Thymus (tissue), 11 donors: ENCODE results near the gene GAB2. TPM values are rescaled to one million over a fixed set of nuclear protein-coding genes. Genes with fewer than 3 reads are reported as not detected.

Source experiments
- DNase-seq, 9 donors: peaks; one replicate each; pipeline ENCODE4 v3.0.0-alpha.2; 2013; ENCODE audit warnings: low spot score in 9 of 9, low read depth in 6 of 9, missing footprints in 1 of 9
- H3K27ac ChIP-seq, 2 donors: one replicate each; pipeline ENCODE4 v1.5.1; 2013; ENCODE audit warnings: control low read depth in 1 of 2, low read depth in 1 of 2, low read length in 1 of 2, mild to moderate bottlenecking in 1 of 2, moderate library complexity in 1 of 2
- H3K27me3 ChIP-seq, 2 donors: one replicate each; pipeline ENCODE4 v1.5.1; 2013; ENCODE audit warnings: low read length in 1 of 2; ENCODE audit not compliant: control insufficient read depth in 2 of 2, insufficient read depth in 1 of 2
- H3K36me3 ChIP-seq, 2 donors: one replicate each; pipeline ENCODE4 v1.5.1; 2013; ENCODE audit warnings: low read length in 1 of 2, mild to moderate bottlenecking in 1 of 2, moderate library complexity in 1 of 2; ENCODE audit not compliant: control insufficient read depth in 2 of 2, insufficient read depth in 2 of 2
- H3K4me1 ChIP-seq, 2 donors: one replicate each; pipeline ENCODE4 v1.5.1; 2013; ENCODE audit warnings: low read length in 2 of 2; ENCODE audit not compliant: control insufficient read depth in 2 of 2, insufficient read depth in 2 of 2
- H3K4me3 ChIP-seq, 2 donors: one replicate each; pipeline ENCODE4 v1.5.1; 2013; ENCODE audit warnings: low read length in 2 of 2, control low read depth in 1 of 2, mild to moderate bottlenecking in 1 of 2
- H3K9me3 ChIP-seq, 2 donors: one replicate each; pipeline ENCODE4 v1.5.1; 2013; ENCODE audit warnings: low read length in 1 of 2, mild to moderate bottlenecking in 1 of 2; ENCODE audit not compliant: control insufficient read depth in 2 of 2, insufficient read depth in 1 of 2
- WGBS: extraction: QIAGEN DNeasy Blood & Tissue Kit; methylation state at CpG from one replicate; pipeline ENCODE4 v1.1.7; 2013; 5-methylcytosine and 5-hydroxymethylcytosine counted together
- polyA plus RNA-seq: library from polyadenylated mRNA; stranded (reverse); fragments of 200-250 nt; gene quantifications from one replicate; pipeline ENCODE4 v1.2.3, GENCODE V29; 2013
- total RNA-seq: library from RNA; stranded (reverse); fragments of 120-200 nt; gene quantifications from one replicate; pipeline ENCODE4 v1.2.4, GENCODE V29; 2013
- donor health status: healthy.

The GAB2 gene
- total and polyA plus RNA-seq, 2 donors = 3.7 to 12.6 TPM

GRCh38 chr11:78315724-78316123 is 101.9 kb downstream of the GAB2 start:
- H3K4me3 ChIP-seq = no peak overlapping the region
- H3K4me1 ChIP-seq = peaks cover 20 to 51% of the 10 kb centered on the region in 2 donors
- no peak overlapping the region for H3K27ac ChIP-seq
- H3K9me3 ChIP-seq = no peaks in the 10 kb centered on the region
- no peaks in the 10 kb centered on the region for H3K36me3 ChIP-seq
- DNase-seq = no peak
- WGBS = 99% methylated on average over 3 of the region's 3 CpGs
- H3K27me3 ChIP-seq = no peaks in the 10 kb centered on the region

DNA sequence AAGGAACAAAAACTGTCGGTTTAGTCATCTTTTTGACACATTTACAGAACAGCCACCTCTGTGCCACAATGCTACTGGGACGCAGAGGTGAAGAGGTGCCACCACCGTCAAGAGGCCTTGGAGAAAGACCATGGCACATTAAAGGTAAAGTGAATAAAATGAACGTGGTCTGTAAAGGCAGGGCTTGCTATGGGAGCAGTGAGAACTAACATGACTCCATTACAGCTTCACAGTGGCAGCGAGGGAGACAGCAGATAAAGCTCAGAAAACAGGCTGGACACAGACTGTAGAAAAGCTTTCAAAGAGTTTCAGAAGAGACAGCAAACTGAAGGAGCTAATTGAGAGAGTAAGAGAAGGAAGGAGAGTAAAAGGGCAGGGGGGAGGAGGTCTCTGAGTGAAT is 102.9 kb downstream of the GAB2 start:
- DNase-seq = no peak
- Histone ChIP-seq H3K27me3 (no peaks in the 10 kb centered on the region), H3K4me3 (no peak overlapping the region), H3K9me3 (no peaks in the 10 kb centered on the region), H3K27ac (no peak overlapping the region), H3K4me1 (peaks cover 26 to 54% of the 10 kb centered on the region in 2 donors), H3K36me3 (no peaks in the 10 kb centered on the region)
- WGBS = 95% methylated on average over 5 of the region's 5 CpGs

- Histone ChIP-seq H3K27me3 (no peaks in the 10 kb centered on the region), H3K36me3 (no peaks in the 10 kb centered on the region), H3K27ac (no peak overlapping the region), H3K9me3 (no peaks in the 10 kb centered on the region), H3K4me3 (no peak overlapping the region), H3K4me1 (peaks cover 31 to 58% of the 10 kb centered on the region in 2 donors)
- 97% methylated on average over 2 of the region's 2 CpGs for WGBS
- DNase-seq = no peak
Measured at GRCh38 chr11:78313898-78314297, 103.7 kb downstream of the GAB2 start.

GRCh38 chr11:78313181-78313795 is 104.3 kb downstream of the GAB2 start:
- Histone ChIP-seq H3K4me3 (no peak overlapping the region), H3K27ac (no peak overlapping the region), H3K27me3 (no peaks in the 10 kb centered on the region), H3K9me3 (no peaks in the 10 kb centered on the region), H3K4me1 (peaks cover 27 to 53% of the 10 kb centered on the region in 2 donors), H3K36me3 (no peaks in the 10 kb centered on the region)
- 98% methylated on average over 2 of the region's 2 CpGs for WGBS
- no peak for DNase-seq

DNA sequence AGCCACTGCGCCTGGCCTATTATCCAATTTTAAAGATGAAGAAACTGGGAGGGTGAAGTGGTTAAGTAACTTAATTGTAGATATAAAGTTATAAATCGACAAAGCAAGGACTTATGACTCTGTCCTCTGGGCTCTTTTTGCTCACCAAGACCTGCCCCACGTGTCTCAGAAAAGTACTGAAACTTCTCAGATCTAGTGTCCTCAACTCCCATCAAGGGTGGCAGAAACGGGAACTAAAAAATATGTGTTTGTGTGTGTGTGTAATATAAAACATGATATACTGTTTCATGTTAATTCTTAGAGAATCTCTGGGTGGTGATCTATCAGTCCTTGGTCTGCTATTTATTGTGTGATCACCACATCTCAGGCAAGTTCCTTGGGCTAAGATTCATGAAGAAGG is 104.9 kb downstream of the GAB2 start:
- WGBS = 94% methylated on average over 4 of the region's 4 CpGs
- H3K27ac ChIP-seq = no peak overlapping the region
- H3K36me3 ChIP-seq = no peaks in the 10 kb centered on the region
- H3K4me1 ChIP-seq = peaks cover 27 to 53% of the 10 kb centered on the region in 2 donors
- DNase-seq = no peak
- no peak overlapping the region for H3K4me3 ChIP-seq
- H3K9me3 ChIP-seq = no peaks in the 10 kb centered on the region
- H3K27me3 ChIP-seq = no peaks in the 10 kb centered on the region

- peaks cover 27 to 53% of the 10 kb centered on the region in 2 donors for H3K4me1 ChIP-seq
- no peak overlapping the region for H3K27ac ChIP-seq
Measured at GRCh38 chr11:78311702-78312371, 105.8 kb downstream of the GAB2 start.

DNA sequence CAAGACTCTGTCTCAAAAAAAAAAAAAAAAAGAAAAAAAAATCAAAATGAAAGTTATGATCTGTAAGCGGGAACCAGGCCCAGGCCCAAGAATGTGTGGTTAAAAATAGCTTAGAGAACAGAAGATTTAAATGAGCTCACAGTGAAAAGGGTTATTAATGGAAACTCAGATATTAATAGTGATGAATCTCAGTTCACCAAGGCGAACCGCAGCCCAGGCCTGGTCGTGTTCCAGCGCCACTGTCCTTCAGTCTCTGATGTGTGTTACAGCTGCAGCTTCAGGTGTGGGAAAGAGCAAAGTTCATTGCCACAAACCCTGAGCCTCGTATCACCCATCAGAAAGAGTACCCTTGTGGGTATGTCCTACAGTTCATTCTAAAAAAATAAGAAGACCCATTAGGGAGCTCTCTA is 107.1 kb downstream of the GAB2 start:
- Histone ChIP-seq H3K27me3 (no peaks in the 10 kb centered on the region), H3K4me1 (peaks cover 29 to 55% of the 10 kb centered on the region in 2 donors), H3K27ac (peak overlapping the region in 1 of 2 donors; percentile 65), H3K4me3 (no peak overlapping the region), H3K36me3 (no peaks in the 10 kb centered on the region), H3K9me3 (no peaks in the 10 kb centered on the region)
- DNase-seq = no peak
- 38% methylated on average over 6 of the region's 6 CpGs for WGBS

More at GRCh38 chr11:78311702-78312371, 105.8 kb downstream of the GAB2 start:
- Histone ChIP-seq H3K36me3 (no peaks in the 10 kb centered on the region), H3K27me3 (no peaks in the 10 kb centered on the region), H3K4me3 (no peak overlapping the region), H3K9me3 (no peaks in the 10 kb centered on the region)
- DNase-seq = no peak
- WGBS = 92% methylated on average over 5 of the region's 5 CpGs

- no peak overlapping the region for H3K27ac ChIP-seq
- no peaks in the 10 kb centered on the region for H3K9me3 ChIP-seq
- H3K4me1 ChIP-seq = peaks cover 5 to 16% of the 10 kb centered on the region in 2 donors
- no peak for DNase-seq
- H3K27me3 ChIP-seq = no peaks in the 10 kb centered on the region
- no peak overlapping the region for H3K4me3 ChIP-seq
- over 99% methylated on average over 2 of the region's 2 CpGs for WGBS
- peaks cover 0 to 2% of the 10 kb centered on the region in 2 donors for H3K36me3 ChIP-seq
Measured at GRCh38 chr11:78304201-78304600, 113.4 kb downstream of the GAB2 start.

DNA sequence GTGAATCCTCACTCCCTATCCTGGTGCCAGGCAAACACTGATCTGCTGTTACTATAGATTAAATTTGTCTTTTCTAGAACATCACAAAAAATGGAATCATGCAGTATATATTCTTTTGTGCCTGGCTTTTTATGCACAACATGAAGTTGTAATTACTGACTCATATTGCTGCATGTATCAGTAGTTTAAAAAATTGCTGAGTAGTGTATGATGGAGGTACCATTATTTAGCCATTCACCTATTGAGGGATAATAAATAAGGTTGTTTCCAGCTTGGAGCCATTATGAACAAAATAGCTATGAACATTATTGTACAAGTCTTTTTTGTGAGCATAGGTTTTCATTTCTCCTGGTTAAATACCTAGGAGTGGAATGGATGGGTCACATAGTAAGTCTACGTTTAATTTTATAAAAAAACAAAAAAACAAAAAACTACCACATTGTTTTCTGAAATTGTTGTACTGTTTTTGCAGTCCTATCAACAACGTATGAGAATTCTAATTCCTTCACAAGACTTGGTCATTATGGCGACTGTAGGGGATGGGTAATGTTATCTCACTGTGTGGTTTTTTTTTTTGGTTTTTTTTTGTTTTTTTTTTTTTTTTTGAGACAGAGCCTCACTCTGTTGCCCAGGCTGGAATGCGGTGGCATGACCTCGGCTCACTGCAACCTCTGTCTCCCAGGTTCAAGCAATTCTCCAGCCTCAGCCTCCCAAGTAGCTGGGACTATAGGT is 117.3 kb downstream of the GAB2 start:
- Histone ChIP-seq H3K9me3 (no peaks in the 10 kb centered on the region), H3K36me3 (peaks cover 0 to 7% of the 10 kb centered on the region in 2 donors), H3K27ac (no peak overlapping the region), H3K4me1 (peaks cover 3 to 24% of the 10 kb centered on the region in 2 donors), H3K27me3 (no peaks in the 10 kb centered on the region), H3K4me3 (no peak overlapping the region)
- WGBS = 97% methylated on average over 5 of the region's 5 CpGs
- DNase-seq = no peak
